ENCODE data around the gene TBX15. TPM values are rescaled to one million over a fixed set of nuclear protein-coding genes. Genes with fewer than 3 reads are reported as not detected.

Gene TBX15
- total RNA-seq, 4 donors from 2014 or later, result 1.1 to 5.4 (median 3.5) TPM

DNA sequence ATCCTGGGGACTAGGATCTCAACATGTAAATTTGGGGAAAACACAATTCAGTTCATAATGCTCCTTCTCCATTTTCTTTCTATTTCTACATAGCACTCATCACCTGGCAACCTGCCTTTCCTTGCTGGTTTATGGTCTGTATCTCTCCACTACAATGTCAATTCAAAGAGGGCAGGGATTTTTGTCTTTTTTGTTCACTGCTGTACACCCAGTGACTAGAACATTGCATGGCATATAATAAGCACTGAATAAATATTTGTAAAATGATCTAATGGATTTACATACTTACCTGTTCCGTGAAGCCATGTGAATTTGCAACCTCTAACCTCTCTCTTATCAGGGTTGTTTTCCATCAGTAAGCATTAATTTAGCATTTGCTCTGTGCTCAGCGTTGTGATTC, 27.4 kb upstream of the TBX15 start:
- Histone ChIP-seq H3K27ac (no peak overlapping the region), H3K36me3 (no peaks in the 10 kb centered on the region), H3K4me3 (replicated peaks in 1 of 3) (no peak overlapping the region), H3K4me1 (no peaks in the 10 kb centered on the region), H3K27me3 (no peaks in the 10 kb centered on the region), H3K9me3 (no peaks in the 10 kb centered on the region)
- intact Hi-C loops (cut with DNase I), result no loop called here
- 97 to 98% methylated on average over 2 of the region's 2 CpGs for WGBS, 2 donors
- TF ChIP-seq, protein P1, sequence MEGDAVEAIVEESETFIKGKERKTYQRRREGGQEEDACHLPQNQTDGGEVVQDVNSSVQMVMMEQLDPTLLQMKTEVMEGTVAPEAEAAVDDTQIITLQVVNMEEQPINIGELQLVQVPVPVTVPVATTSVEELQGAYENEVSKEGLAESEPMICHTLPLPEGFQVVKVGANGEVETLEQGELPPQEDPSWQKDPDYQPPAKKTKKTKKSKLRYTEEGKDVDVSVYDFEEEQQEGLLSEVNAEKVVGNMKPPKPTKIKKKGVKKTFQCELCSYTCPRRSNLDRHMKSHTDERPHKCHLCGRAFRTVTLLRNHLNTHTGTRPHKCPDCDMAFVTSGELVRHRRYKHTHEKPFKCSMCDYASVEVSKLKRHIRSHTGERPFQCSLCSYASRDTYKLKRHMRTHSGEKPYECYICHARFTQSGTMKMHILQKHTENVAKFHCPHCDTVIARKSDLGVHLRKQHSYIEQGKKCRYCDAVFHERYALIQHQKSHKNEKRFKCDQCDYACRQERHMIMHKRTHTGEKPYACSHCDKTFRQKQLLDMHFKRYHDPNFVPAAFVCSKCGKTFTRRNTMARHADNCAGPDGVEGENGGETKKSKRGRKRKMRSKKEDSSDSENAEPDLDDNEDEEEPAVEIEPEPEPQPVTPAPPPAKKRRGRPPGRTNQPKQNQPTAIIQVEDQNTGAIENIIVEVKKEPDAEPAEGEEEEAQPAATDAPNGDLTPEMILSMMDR (IDR thresholded peaks at IDR 0.05), result no peak
- TF ChIP-seq POLR2A (IDR thresholded peaks at IDR 0.05), result no peak
- DNase-seq, result no peak

- intact Hi-C loops (cut with DNase I), result no loop called here
These were observed 24.2 kb upstream of the TBX15 start for GRCh38 chr1:119012383-119012782.

GRCh38 chr1:119011706-119012105, 23.6 kb upstream of the TBX15 start:
- H3K36me3 ChIP-seq, result no peaks in the 10 kb centered on the region
- WGBS, 2 donors, result 95 to 97% methylated on average over 3 of the region's 3 CpGs
- intact Hi-C loops (cut with DNase I), result no loop called here
- H3K27me3 ChIP-seq, result peaks cover 16% of the 10 kb centered on the region
- no peaks in the 10 kb centered on the region for H3K9me3 ChIP-seq
- no peak for TF ChIP-seq POLR2A (IDR thresholded peaks at IDR 0.05)
- TF ChIP-seq, protein P1 (IDR thresholded peaks at IDR 0.05), result no peak
- no peak for DNase-seq
- H3K4me3 ChIP-seq (replicated peaks in 1 of 3), result no peak overlapping the region
- H3K27ac ChIP-seq, result no peak overlapping the region
- peaks cover 15 to 19% of the 10 kb centered on the region in 2 donors for H3K4me1 ChIP-seq

More at GRCh38 chr1:119012383-119012782, 24.2 kb upstream of the TBX15 start:
- Histone ChIP-seq H3K27ac (no peak overlapping the region), H3K4me1 (peaks cover 12% of the 10 kb centered on the region in 2 donors), H3K27me3 (peaks cover 10% of the 10 kb centered on the region), H3K9me3 (no peaks in the 10 kb centered on the region), H3K4me3 (replicated peaks in 1 of 3) (no peak overlapping the region), H3K36me3 (no peaks in the 10 kb centered on the region)
- no peak for DNase-seq
- no peak for TF ChIP-seq POLR2A (IDR thresholded peaks at IDR 0.05)
- TF ChIP-seq, protein P1 (IDR thresholded peaks at IDR 0.05), result no peak
- 88 to 90% methylated on average over 5 of the region's 5 CpGs for WGBS, 2 donors

- Histone ChIP-seq H3K4me1 (peaks cover 18 to 22% of the 10 kb centered on the region in 2 donors), H3K9me3 (no peaks in the 10 kb centered on the region), H3K36me3 (no peaks in the 10 kb centered on the region), H3K27ac (no peak overlapping the region), H3K4me3 (replicated peaks in 1 of 3) (no peak overlapping the region), H3K27me3 (peaks cover 21% of the 10 kb centered on the region)
- TF ChIP-seq, protein P1 (IDR thresholded peaks at IDR 0.05), result no peak
- TF ChIP-seq POLR2A (IDR thresholded peaks at IDR 0.05), result no peak
- no peak for DNase-seq
- intact Hi-C loops (cut with DNase I), result no loop called here
- 91 to 95% methylated on average over 2 of the region's 2 CpGs for WGBS, 2 donors
These were observed 23.0 kb upstream of the TBX15 start for GRCh38 chr1:119011116-119011515.

GRCh38 chr1:119010201-119010600, 22.1 kb upstream of the TBX15 start:
- H3K27ac ChIP-seq, result no peak overlapping the region
- DNase-seq, result no peak
- 73 to 91% methylated on average over 1 of the region's 1 CpG for WGBS, 2 donors
- TF ChIP-seq, protein P1 (IDR thresholded peaks at IDR 0.05), result no peak
- no peak for TF ChIP-seq POLR2A (IDR thresholded peaks at IDR 0.05)
- intact Hi-C loops (cut with DNase I), result no loop called here
- no peak overlapping the region for H3K4me3 ChIP-seq (replicated peaks in 1 of 3)
- no peaks in the 10 kb centered on the region for H3K9me3 ChIP-seq
- no peaks in the 10 kb centered on the region for H3K36me3 ChIP-seq
- H3K4me1 ChIP-seq, result peaks cover 18 to 22% of the 10 kb centered on the region in 2 donors
- peaks cover 21% of the 10 kb centered on the region for H3K27me3 ChIP-seq

Data from thyroid gland (tissue), 4 donors.